ENCODE measurements around the gene HOXA1. TPM values are rescaled to one million over a fixed set of nuclear protein-coding genes. Genes with fewer than 3 reads are reported as not detected.

The HOXA1 gene
- total RNA-seq, 2 experiments from 2014 or later: 0.12 to 0.14 TPM

GRCh38 chr7:27140126-27140857 lies 44.5 kb upstream of the HOXA1 start:
- DNase-seq (no peak), ATAC-seq (no peak)
- Mint-ChIP-seq H3K9me3 (ENCODE audit: low read depth) (no peaks in the 10 kb centered on the region), H3K27me3 (peaks cover 26% of the 10 kb centered on the region), H3K4me3 (no peak overlapping the region), H3K36me3 (ENCODE audit: low read depth) (no peaks in the 10 kb centered on the region), H3K27ac (no peak overlapping the region), H3K4me1 (peaks cover 4% of the 10 kb centered on the region)
- POLR2A ChIA-PET: no interaction called here
- CTCF ChIA-PET: interaction anchor here (0.6 to 1.2 kb wide), 3 partner anchors 9 to 39 kb away, joined by 4 to 5 read pairs (median 5); no protein-coding TSS in a partner anchor
- intact Hi-C loops (cut with DNase I, micrococcal nuclease): no loop called here

- DNase-seq (no peak), ATAC-seq (no peak)
- Mint-ChIP-seq H3K36me3 (ENCODE audit: low read depth) (no peaks in the 10 kb centered on the region), H3K9me3 (ENCODE audit: low read depth) (no peaks in the 10 kb centered on the region), H3K27me3 (peaks cover 27% of the 10 kb centered on the region), H3K4me3 (no peak overlapping the region), H3K4me1 (peaks cover 11% of the 10 kb centered on the region), H3K27ac (no peak overlapping the region)
- ChIA-PET CTCF (interaction anchor here (0.6 kb wide), 1 partner anchor 10 kb away, joined by 4 read pairs; no protein-coding TSS in a partner anchor), POLR2A (no interaction called here)
- intact Hi-C loops (cut with DNase I, micrococcal nuclease): no loop called here
Observed at GRCh38 chr7:27139334-27140125, 43.7 kb upstream of the HOXA1 start.

- no peak for DNase-seq
- no peaks in the 10 kb centered on the region for H3K36me3 Mint-ChIP-seq (ENCODE audit: low read depth)
- ATAC-seq: no peak
- H3K4me3 Mint-ChIP-seq: no peak overlapping the region
- CTCF ChIA-PET: no interaction called here
- peaks cover 16% of the 10 kb centered on the region for H3K4me1 Mint-ChIP-seq
- POLR2A ChIA-PET: no interaction called here
- H3K9me3 Mint-ChIP-seq (ENCODE audit: low read depth): no peaks in the 10 kb centered on the region
- H3K27ac Mint-ChIP-seq: no peak overlapping the region
- H3K27me3 Mint-ChIP-seq: peaks cover 32% of the 10 kb centered on the region
- intact Hi-C loops (cut with DNase I, micrococcal nuclease): no loop called here
Observed at GRCh38 chr7:27138985-27139333, 43.2 kb upstream of the HOXA1 start.

- DNase-seq: no peak
- CTCF ChIA-PET: no interaction called here
Observed at GRCh38 chr7:27138472-27138871, 42.7 kb upstream of the HOXA1 start.

GRCh38 chr7:27137640-27138315 lies 42.0 kb upstream of the HOXA1 start:
- Mint-ChIP-seq H3K4me1 (peaks cover 19% of the 10 kb centered on the region), H3K36me3 (ENCODE audit: low read depth) (no peaks in the 10 kb centered on the region), H3K9me3 (ENCODE audit: low read depth) (no peaks in the 10 kb centered on the region), H3K4me3 (no peak overlapping the region), H3K27ac (no peak overlapping the region), H3K27me3 (peaks cover 36% of the 10 kb centered on the region)
- ChIA-PET POLR2A (no interaction called here), CTCF (no interaction called here)
- DNase-seq (no peak), ATAC-seq (no peak)
- intact Hi-C loops (cut with DNase I, micrococcal nuclease): no loop called here

More at GRCh38 chr7:27138472-27138871, 42.7 kb upstream of the HOXA1 start:
- no peak for ATAC-seq
- Mint-ChIP-seq H3K4me1 (peaks cover 19% of the 10 kb centered on the region), H3K27ac (no peak overlapping the region), H3K36me3 (ENCODE audit: low read depth) (no peaks in the 10 kb centered on the region), H3K4me3 (no peak overlapping the region), H3K27me3 (peaks cover 36% of the 10 kb centered on the region), H3K9me3 (ENCODE audit: low read depth) (no peaks in the 10 kb centered on the region)
- POLR2A ChIA-PET: no interaction called here
- intact Hi-C loops (cut with DNase I, micrococcal nuclease): no loop called here

- Mint-ChIP-seq H3K36me3 (ENCODE audit: low read depth) (no peaks in the 10 kb centered on the region), H3K27me3 (peaks cover 32% of the 10 kb centered on the region), H3K27ac (peak overlapping the region; percentile 49), H3K9me3 (ENCODE audit: low read depth) (no peaks in the 10 kb centered on the region), H3K4me3 (no peak overlapping the region), H3K4me1 (peaks cover 19% of the 10 kb centered on the region)
- ATAC-seq (peak; percentile 78), DNase-seq (peak; percentile 39)
- ChIA-PET CTCF (interaction anchor here (0.8 to 1.2 kb wide), 2 partner anchors 24 to 33 kb away, joined by 3 read pairs; no protein-coding TSS in a partner anchor), POLR2A (no interaction called here)
- intact Hi-C loops (cut with DNase I, micrococcal nuclease): loop anchor here (1.0 to 5.0 kb wide), 4 partner anchors 16 to 269 kb away; partner anchors contain the start of gene HOXA1 (in 1 of the 2)
Observed at GRCh38 chr7:27134392-27134791, 38.6 kb upstream of the HOXA1 start.

- peaks cover 19% of the 10 kb centered on the region for H3K4me1 Mint-ChIP-seq
- peaks cover 36% of the 10 kb centered on the region for H3K27me3 Mint-ChIP-seq
- no peaks in the 10 kb centered on the region for H3K9me3 Mint-ChIP-seq (ENCODE audit: low read depth)
- no peaks in the 10 kb centered on the region for H3K36me3 Mint-ChIP-seq (ENCODE audit: low read depth)
- no peak overlapping the region for H3K4me3 Mint-ChIP-seq
- ATAC-seq (no peak), DNase-seq (no peak)
- intact Hi-C loops (cut with DNase I, micrococcal nuclease): loop anchor here (1.0 to 5.0 kb wide), 4 partner anchors 17 to 268 kb away; partner anchors contain the start of gene HOXA1 (in 1 of the 2)
- POLR2A ChIA-PET: no interaction called here
- CTCF ChIA-PET: interaction anchor here (0.6 to 0.8 kb wide), 2 partner anchors 32 to 55 kb away, joined by 3 read pairs; no protein-coding TSS in a partner anchor
- H3K27ac Mint-ChIP-seq: no peak overlapping the region
Observed at GRCh38 chr7:27133409-27134231, 37.8 kb upstream of the HOXA1 start.

GRCh38 chr7:27132978-27133377 lies 37.2 kb upstream of the HOXA1 start:
- ChIA-PET CTCF (no interaction called here), POLR2A (no interaction called here)
- Mint-ChIP-seq H3K27ac (no peak overlapping the region), H3K9me3 (ENCODE audit: low read depth) (no peaks in the 10 kb centered on the region), H3K36me3 (ENCODE audit: low read depth) (no peaks in the 10 kb centered on the region), H3K27me3 (peaks cover 38% of the 10 kb centered on the region), H3K4me3 (no peak overlapping the region), H3K4me1 (peaks cover 19% of the 10 kb centered on the region)
- ATAC-seq: no peak
- no peak for DNase-seq
- intact Hi-C loops (cut with DNase I, micrococcal nuclease): loop anchor here in 1 of 2 experiments (5.0 kb wide), 1 partner anchor 36 kb away; the partner anchor contains the start of gene HOXA1

- Mint-ChIP-seq H3K36me3 (ENCODE audit: low read depth) (no peaks in the 10 kb centered on the region), H3K9me3 (ENCODE audit: low read depth) (no peaks in the 10 kb centered on the region), H3K27me3 (peaks cover 34% of the 10 kb centered on the region), H3K4me3 (no peak overlapping the region), H3K27ac (no peak overlapping the region), H3K4me1 (peaks cover 19% of the 10 kb centered on the region)
- ChIA-PET POLR2A (no interaction called here), CTCF (interaction anchor here (1.1 kb wide), 2 partner anchors 16 to 18 kb away, joined by 3 read pairs; no protein-coding TSS in a partner anchor)
- intact Hi-C loops (cut with DNase I, micrococcal nuclease): loop anchor here in 1 of 2 experiments (5.0 kb wide), 1 partner anchor 35 kb away; the partner anchor contains the start of gene HOXA1
- no peak for ATAC-seq
- no peak for DNase-seq
Observed at GRCh38 chr7:27132214-27132613, 36.4 kb upstream of the HOXA1 start.

- POLR2A ChIA-PET: no interaction called here
- H3K36me3 Mint-ChIP-seq (ENCODE audit: low read depth): no peaks in the 10 kb centered on the region
- H3K4me1 Mint-ChIP-seq: peaks cover 19% of the 10 kb centered on the region
- peaks cover 39% of the 10 kb centered on the region for H3K27me3 Mint-ChIP-seq
- intact Hi-C loops (cut with DNase I, micrococcal nuclease): loop anchor here in 1 of 2 experiments (5.0 kb wide), 1 partner anchor 34 kb away; the partner anchor contains the start of gene HOXA1
- CTCF ChIA-PET: interaction anchor here (1.1 kb wide), 2 partner anchors 17 to 19 kb away, joined by 3 read pairs; no protein-coding TSS in a partner anchor
- DNase-seq: no peak
- no peak for ATAC-seq
- H3K27ac Mint-ChIP-seq: no peak overlapping the region
- H3K4me3 Mint-ChIP-seq: peak overlapping the region; percentile 56
- no peaks in the 10 kb centered on the region for H3K9me3 Mint-ChIP-seq (ENCODE audit: low read depth)
Observed at GRCh38 chr7:27131390-27131819, 35.6 kb upstream of the HOXA1 start.

All from activated CD4-positive, alpha-beta T cell treated with anti-CD3 and anti-CD28 coated beads for 36 hours (primary cell).